GM11168 (cell line): ENCODE data around the gene C8A.

Experiments
- in situ Hi-C: fragments of 300-500 bp; cut with MboI; formaldehyde crosslinking; loops from one replicate; pipeline ENCODE4 v1.12.0; 2022; ENCODE audit warnings: low sequenced_read_pairs; ENCODE audit not compliant: unreplicated experiment

The C8A gene

GRCh38 chr1:56836359-56836758 lies 18.2 kb upstream of the C8A start:
- in situ Hi-C loops: no loop called here

GRCh38 chr1:56837244-56837939 lies 17.2 kb upstream of the C8A start:
- in situ Hi-C loops: no loop called here

- in situ Hi-C loops: no loop called here
These were observed 15.8 kb upstream of the C8A start for GRCh38 chr1:56838759-56839158.

GRCh38 chr1:56843544-56843943 lies 11.1 kb upstream of the C8A start:
- in situ Hi-C loops: no loop called here

- in situ Hi-C loops: no loop called here
These were observed 10.0 kb upstream of the C8A start for GRCh38 chr1:56844545-56845136.

- in situ Hi-C loops: no loop called here
These were observed 9.3 kb upstream of the C8A start for GRCh38 chr1:56845343-56845742.

GRCh38 chr1:56849750-56850149 lies 4.8 kb upstream of the C8A start:
- in situ Hi-C loops: no loop called here

- in situ Hi-C loops: no loop called here
These were observed 4.2 kb upstream of the C8A start for GRCh38 chr1:56850411-56850810.

GRCh38 chr1:56850922-56851321 lies 3.7 kb upstream of the C8A start:
- in situ Hi-C loops: no loop called here

GRCh38 chr1:56852476-56852875 lies 2.1 kb upstream of the C8A start:
- in situ Hi-C loops: no loop called here

GRCh38 chr1:56855190-56855589 lies 593 bp downstream of the C8A start:
- in situ Hi-C loops: no loop called here

GRCh38 chr1:56856186-56856585 lies 1.6 kb downstream of the C8A start:
- in situ Hi-C loops: no loop called here

- in situ Hi-C loops: no loop called here
These were observed 4.7 kb downstream of the C8A start for GRCh38 chr1:56859287-56859686.

- in situ Hi-C loops: no loop called here
These were observed 8.8 kb downstream of the C8A start for GRCh38 chr1:56863265-56863992.

GRCh38 chr1:56864430-56864829 lies 9.8 kb downstream of the C8A start:
- in situ Hi-C loops: no loop called here

- in situ Hi-C loops: no loop called here
These were observed 12.1 kb downstream of the C8A start for GRCh38 chr1:56866656-56867055.

GRCh38 chr1:56867491-56867890 lies 12.9 kb downstream of the C8A start:
- in situ Hi-C loops: no loop called here

GRCh38 chr1:56868761-56869160 lies 14.2 kb downstream of the C8A start:
- in situ Hi-C loops: no loop called here

GRCh38 chr1:56872597-56872996 lies 18.0 kb downstream of the C8A start:
- in situ Hi-C loops: no loop called here

GRCh38 chr1:56873213-56873612 lies 18.6 kb downstream of the C8A start:
- in situ Hi-C loops: no loop called here

- in situ Hi-C loops: no loop called here
These were observed 20.1 kb downstream of the C8A start for GRCh38 chr1:56874689-56875088.

GRCh38 chr1:56877973-56878372 lies 23.4 kb downstream of the C8A start:
- in situ Hi-C loops: no loop called here
